ENCODE measurements around the gene GGPS1. TPM values are rescaled to one million over a fixed set of nuclear protein-coding genes. Genes with fewer than 3 reads are reported as not detected.

The GGPS1 gene
- total RNA-seq (10 to 100 TPM in 1 of 2 donors, 1 to 10 TPM in 1; 4.8 to 10.1 TPM), polyA plus RNA-seq (10 to 100 TPM in 1 of 2 donors, 1 to 10 TPM in 1; 6.5 to 13.2 TPM)

DNA sequence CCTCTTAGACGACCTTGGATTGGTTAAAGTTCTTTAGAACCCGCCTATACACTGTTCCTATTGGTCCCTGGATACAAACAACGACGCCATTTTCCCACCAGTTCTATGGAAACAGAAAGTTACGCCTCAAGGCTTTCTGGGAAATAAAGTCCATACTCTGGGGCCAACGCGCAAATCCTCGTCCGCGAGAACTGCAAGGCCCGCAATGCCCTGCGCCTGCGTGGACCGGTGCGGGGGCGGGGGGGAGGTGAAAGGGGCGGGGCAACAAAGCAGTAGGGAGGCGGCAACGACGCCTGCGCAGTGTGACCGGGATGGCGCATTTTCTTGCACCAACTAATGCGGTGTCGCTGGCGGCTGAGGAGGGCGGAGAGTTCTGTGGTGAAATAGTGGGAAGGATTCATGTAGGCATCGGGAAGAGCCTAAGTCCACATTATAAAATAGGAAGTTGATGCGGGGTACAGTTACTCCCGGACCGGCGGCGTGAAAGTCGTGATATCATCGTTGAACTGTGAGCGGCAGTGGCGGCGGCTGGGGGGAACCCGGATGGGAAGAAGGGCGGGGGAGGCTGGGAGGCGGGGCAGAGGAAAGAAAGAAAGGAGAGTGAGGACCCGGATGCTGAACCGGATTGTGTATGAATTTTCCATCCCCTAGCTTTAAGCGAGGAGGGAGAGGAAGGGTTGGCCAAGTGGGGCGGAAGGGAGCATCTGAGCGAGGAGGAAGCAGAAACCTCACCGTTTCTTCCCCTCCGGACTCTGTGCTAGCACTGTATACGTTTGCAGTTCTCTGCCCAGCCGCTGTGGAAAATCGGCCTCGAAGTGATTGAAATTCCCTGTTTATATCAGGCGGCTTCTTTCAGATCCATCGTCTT lies at the start of gene GGPS1:
TSS of gene GGPS1 (plus strand) at position 300 of the 868 bp plus-strand sequence. CDS start 6,695 bp downstream, outside the sequence.
- Histone ChIP-seq H3K27ac (ENCODE audit: low read depth in 1 of 2, low read length in 2 of 2) (peak within 1 kb of the TSS; percentile 93 to 96), H3K27me3 (ENCODE audit: control insufficient read depth in 4 of 4, insufficient read depth in 4 of 4, low read length in 3 of 4) (no peaks in the 10 kb centered on the region), H3K9ac (ENCODE audit: low read depth in 1 of 2, low read length in 2 of 2) (peak within 1 kb of the TSS; percentile 85 to 89), H3K9me3 (ENCODE audit: control insufficient read depth in 4 of 4, low read length in 3 of 4) (no peaks in the 10 kb centered on the region), H3K4me1 (ENCODE audit: control insufficient read depth in 4 of 4, insufficient read depth in 4 of 4, low read length in 3 of 4) (peaks cover 3 to 34% (median 31%) of the 10 kb centered on the region in 4 donors), H3K36me3 (ENCODE audit: control insufficient read depth in 4 of 4, insufficient read depth in 3 of 4, low read depth in 1 of 4, low read length in 3 of 4) (no peaks in the 10 kb centered on the region), H3K4me3 (ENCODE audit: low read depth in 1 of 3, low read length in 3 of 3) (peak within 1 kb of the TSS; percentile 91 to 100 (median 92))
- under 1% methylated on average over 54 of the region's 54 CpGs for WGBS
- TF ChIP-seq RAD21 (IDR thresholded peaks at IDR 0.05) (no peak), GABPA (IDR thresholded peaks at IDR 0.05 in 1 of 2, conservative IDR thresholded peaks at IDR 0.05 in 1 of 2) (peak; percentile 47 to 67), HNF4A (conservative IDR thresholded peaks at IDR 0.05) (peak; percentile 19 to 23), FOXA2 (IDR thresholded peaks at IDR 0.05) (no peak), RXRA (IDR thresholded peaks at IDR 0.05) (peak in 1 of 2 donors; percentile 35), FOXA1 (IDR thresholded peaks at IDR 0.05) (no peak), EGR1 (IDR thresholded peaks at IDR 0.05; ENCODE audit: low read depth in 2 of 2) (peak; percentile 99 to 100), SP1 (IDR thresholded peaks at IDR 0.05) (peak; percentile 82), YY1 (IDR thresholded peaks at IDR 0.05) (peak; percentile 95), JUND (IDR thresholded peaks at IDR 0.05) (no peak), TAF1 (conservative IDR thresholded peaks at IDR 0.05) (no peak), NR2F2 (IDR thresholded peaks at IDR 0.05) (no peak), HNF4G (IDR thresholded peaks at IDR 0.05) (no peak)
- TF ChIP-seq, protein P1, sequence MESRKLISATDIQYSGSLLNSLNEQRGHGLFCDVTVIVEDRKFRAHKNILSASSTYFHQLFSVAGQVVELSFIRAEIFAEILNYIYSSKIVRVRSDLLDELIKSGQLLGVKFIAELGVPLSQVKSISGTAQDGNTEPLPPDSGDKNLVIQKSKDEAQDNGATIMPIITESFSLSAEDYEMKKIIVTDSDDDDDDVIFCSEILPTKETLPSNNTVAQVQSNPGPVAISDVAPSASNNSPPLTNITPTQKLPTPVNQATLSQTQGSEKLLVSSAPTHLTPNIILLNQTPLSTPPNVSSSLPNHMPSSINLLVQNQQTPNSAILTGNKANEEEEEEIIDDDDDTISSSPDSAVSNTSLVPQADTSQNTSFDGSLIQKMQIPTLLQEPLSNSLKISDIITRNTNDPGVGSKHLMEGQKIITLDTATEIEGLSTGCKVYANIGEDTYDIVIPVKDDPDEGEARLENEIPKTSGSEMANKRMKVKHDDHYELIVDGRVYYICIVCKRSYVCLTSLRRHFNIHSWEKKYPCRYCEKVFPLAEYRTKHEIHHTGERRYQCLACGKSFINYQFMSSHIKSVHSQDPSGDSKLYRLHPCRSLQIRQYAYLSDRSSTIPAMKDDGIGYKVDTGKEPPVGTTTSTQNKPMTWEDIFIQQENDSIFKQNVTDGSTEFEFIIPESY (IDR thresholded peaks at IDR 0.05): peak; percentile 97
- TF ChIP-seq, protein P2, sequence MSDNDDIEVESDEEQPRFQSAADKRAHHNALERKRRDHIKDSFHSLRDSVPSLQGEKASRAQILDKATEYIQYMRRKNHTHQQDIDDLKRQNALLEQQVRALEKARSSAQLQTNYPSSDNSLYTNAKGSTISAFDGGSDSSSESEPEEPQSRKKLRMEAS (IDR thresholded peaks at IDR 0.05): peak; percentile 21
- TF ChIP-seq, protein P3, sequence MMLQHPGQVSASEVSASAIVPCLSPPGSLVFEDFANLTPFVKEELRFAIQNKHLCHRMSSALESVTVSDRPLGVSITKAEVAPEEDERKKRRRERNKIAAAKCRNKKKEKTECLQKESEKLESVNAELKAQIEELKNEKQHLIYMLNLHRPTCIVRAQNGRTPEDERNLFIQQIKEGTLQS (IDR thresholded peaks at IDR 0.05): no peak
- TF ChIP-seq, protein P4, sequence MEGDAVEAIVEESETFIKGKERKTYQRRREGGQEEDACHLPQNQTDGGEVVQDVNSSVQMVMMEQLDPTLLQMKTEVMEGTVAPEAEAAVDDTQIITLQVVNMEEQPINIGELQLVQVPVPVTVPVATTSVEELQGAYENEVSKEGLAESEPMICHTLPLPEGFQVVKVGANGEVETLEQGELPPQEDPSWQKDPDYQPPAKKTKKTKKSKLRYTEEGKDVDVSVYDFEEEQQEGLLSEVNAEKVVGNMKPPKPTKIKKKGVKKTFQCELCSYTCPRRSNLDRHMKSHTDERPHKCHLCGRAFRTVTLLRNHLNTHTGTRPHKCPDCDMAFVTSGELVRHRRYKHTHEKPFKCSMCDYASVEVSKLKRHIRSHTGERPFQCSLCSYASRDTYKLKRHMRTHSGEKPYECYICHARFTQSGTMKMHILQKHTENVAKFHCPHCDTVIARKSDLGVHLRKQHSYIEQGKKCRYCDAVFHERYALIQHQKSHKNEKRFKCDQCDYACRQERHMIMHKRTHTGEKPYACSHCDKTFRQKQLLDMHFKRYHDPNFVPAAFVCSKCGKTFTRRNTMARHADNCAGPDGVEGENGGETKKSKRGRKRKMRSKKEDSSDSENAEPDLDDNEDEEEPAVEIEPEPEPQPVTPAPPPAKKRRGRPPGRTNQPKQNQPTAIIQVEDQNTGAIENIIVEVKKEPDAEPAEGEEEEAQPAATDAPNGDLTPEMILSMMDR (IDR thresholded peaks at IDR 0.05; ENCODE audit: low read depth, low read length, missing input control): peak; percentile 18
- TF ChIP-seq, protein P5, sequence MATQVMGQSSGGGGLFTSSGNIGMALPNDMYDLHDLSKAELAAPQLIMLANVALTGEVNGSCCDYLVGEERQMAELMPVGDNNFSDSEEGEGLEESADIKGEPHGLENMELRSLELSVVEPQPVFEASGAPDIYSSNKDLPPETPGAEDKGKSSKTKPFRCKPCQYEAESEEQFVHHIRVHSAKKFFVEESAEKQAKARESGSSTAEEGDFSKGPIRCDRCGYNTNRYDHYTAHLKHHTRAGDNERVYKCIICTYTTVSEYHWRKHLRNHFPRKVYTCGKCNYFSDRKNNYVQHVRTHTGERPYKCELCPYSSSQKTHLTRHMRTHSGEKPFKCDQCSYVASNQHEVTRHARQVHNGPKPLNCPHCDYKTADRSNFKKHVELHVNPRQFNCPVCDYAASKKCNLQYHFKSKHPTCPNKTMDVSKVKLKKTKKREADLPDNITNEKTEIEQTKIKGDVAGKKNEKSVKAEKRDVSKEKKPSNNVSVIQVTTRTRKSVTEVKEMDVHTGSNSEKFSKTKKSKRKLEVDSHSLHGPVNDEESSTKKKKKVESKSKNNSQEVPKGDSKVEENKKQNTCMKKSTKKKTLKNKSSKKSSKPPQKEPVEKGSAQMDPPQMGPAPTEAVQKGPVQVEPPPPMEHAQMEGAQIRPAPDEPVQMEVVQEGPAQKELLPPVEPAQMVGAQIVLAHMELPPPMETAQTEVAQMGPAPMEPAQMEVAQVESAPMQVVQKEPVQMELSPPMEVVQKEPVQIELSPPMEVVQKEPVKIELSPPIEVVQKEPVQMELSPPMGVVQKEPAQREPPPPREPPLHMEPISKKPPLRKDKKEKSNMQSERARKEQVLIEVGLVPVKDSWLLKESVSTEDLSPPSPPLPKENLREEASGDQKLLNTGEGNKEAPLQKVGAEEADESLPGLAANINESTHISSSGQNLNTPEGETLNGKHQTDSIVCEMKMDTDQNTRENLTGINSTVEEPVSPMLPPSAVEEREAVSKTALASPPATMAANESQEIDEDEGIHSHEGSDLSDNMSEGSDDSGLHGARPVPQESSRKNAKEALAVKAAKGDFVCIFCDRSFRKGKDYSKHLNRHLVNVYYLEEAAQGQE (IDR thresholded peaks at IDR 0.05): peak; percentile 10
- DNase-seq (ENCODE audit: low spot score): peak; percentile 99

All from liver (tissue), 9 donors.